ENCODE results near the gene CTNND2. TPM values are rescaled to one million over a fixed set of nuclear protein-coding genes. Genes with fewer than 3 reads are reported as not detected.

CTNND2 gene
- polyA plus RNA-seq, 3 donors from 2014 or later: not detected

GRCh38 chr5:11047625-11048024 lies 856.6 kb downstream of the CTNND2 start:
- H3K36me3 Mint-ChIP-seq: no peaks in the 10 kb centered on the region

GRCh38 chr5:11047030-11047429 lies 857.2 kb downstream of the CTNND2 start:
- Mint-ChIP-seq H3K27ac (no peak overlapping the region), H3K4me1 (no peaks in the 10 kb centered on the region), H3K27me3 (ENCODE audit: low read depth in 3 of 3) (peaks cover 0 to 5% (median 2%) of the 10 kb centered on the region in 3 donors), H3K4me3 (no peak overlapping the region), H3K9me3 (no peaks in the 10 kb centered on the region), H3K36me3 (no peaks in the 10 kb centered on the region)
- no peak for DNase-seq

More at GRCh38 chr5:11047625-11048024, 856.6 kb downstream of the CTNND2 start:
- Mint-ChIP-seq H3K9me3 (no peaks in the 10 kb centered on the region), H3K27me3 (ENCODE audit: low read depth in 3 of 3) (peaks cover 0 to 5% (median 2%) of the 10 kb centered on the region in 3 donors), H3K4me3 (no peak overlapping the region), H3K4me1 (no peaks in the 10 kb centered on the region), H3K27ac (no peak overlapping the region)
- no peak for DNase-seq

- H3K27ac Mint-ChIP-seq: no peak overlapping the region
- H3K4me3 Mint-ChIP-seq: no peak overlapping the region
- H3K36me3 Mint-ChIP-seq: no peaks in the 10 kb centered on the region
- DNase-seq: no peak
- H3K9me3 Mint-ChIP-seq: no peaks in the 10 kb centered on the region
- peaks cover 0 to 5% (median 2%) of the 10 kb centered on the region in 3 donors for H3K27me3 Mint-ChIP-seq (ENCODE audit: low read depth in 3 of 3)
- no peaks in the 10 kb centered on the region for H3K4me1 Mint-ChIP-seq
These were observed 858.1 kb downstream of the CTNND2 start for GRCh38 chr5:11046160-11046559.

- Mint-ChIP-seq H3K9me3 (no peaks in the 10 kb centered on the region), H3K27ac (no peak overlapping the region), H3K36me3 (no peaks in the 10 kb centered on the region), H3K27me3 (ENCODE audit: low read depth in 3 of 3) (peaks cover 0 to 5% (median 2%) of the 10 kb centered on the region in 3 donors), H3K4me3 (no peak overlapping the region), H3K4me1 (no peaks in the 10 kb centered on the region)
- DNase-seq: no peak
These were observed 858.8 kb downstream of the CTNND2 start for GRCh38 chr5:11045411-11045810.

- H3K27me3 Mint-ChIP-seq (ENCODE audit: low read depth in 3 of 3): peaks cover 0 to 5% (median 2%) of the 10 kb centered on the region in 3 donors
- no peak overlapping the region for H3K4me3 Mint-ChIP-seq
- H3K36me3 Mint-ChIP-seq: no peaks in the 10 kb centered on the region
- H3K4me1 Mint-ChIP-seq: no peaks in the 10 kb centered on the region
- no peak overlapping the region for H3K27ac Mint-ChIP-seq
- H3K9me3 Mint-ChIP-seq: no peaks in the 10 kb centered on the region
- DNase-seq: no peak
These were observed 859.7 kb downstream of the CTNND2 start for GRCh38 chr5:11044581-11044980.

GRCh38 chr5:11043881-11044280 lies 860.4 kb downstream of the CTNND2 start:
- H3K4me3 Mint-ChIP-seq: no peak overlapping the region
- H3K36me3 Mint-ChIP-seq: no peaks in the 10 kb centered on the region
- H3K4me1 Mint-ChIP-seq: no peaks in the 10 kb centered on the region
- H3K9me3 Mint-ChIP-seq: no peaks in the 10 kb centered on the region
- DNase-seq: no peak
- H3K27me3 Mint-ChIP-seq (ENCODE audit: low read depth in 3 of 3): peaks cover 0 to 5% (median 2%) of the 10 kb centered on the region in 3 donors
- H3K27ac Mint-ChIP-seq: no peak overlapping the region

- no peak for DNase-seq
- Mint-ChIP-seq H3K27me3 (ENCODE audit: low read depth in 3 of 3) (peaks cover 5 to 6% (median 5%) of the 10 kb centered on the region in 3 donors), H3K9me3 (no peaks in the 10 kb centered on the region), H3K27ac (no peak overlapping the region), H3K4me1 (no peaks in the 10 kb centered on the region), H3K36me3 (no peaks in the 10 kb centered on the region), H3K4me3 (no peak overlapping the region)
These were observed 863.9 kb downstream of the CTNND2 start for GRCh38 chr5:11040345-11040744.

GRCh38 chr5:11038772-11039171 lies 865.5 kb downstream of the CTNND2 start:
- Mint-ChIP-seq H3K27me3 (ENCODE audit: low read depth in 3 of 3) (peaks cover 4 to 7% (median 6%) of the 10 kb centered on the region in 3 donors), H3K27ac (no peak overlapping the region), H3K4me3 (no peak overlapping the region), H3K4me1 (no peaks in the 10 kb centered on the region), H3K9me3 (no peaks in the 10 kb centered on the region), H3K36me3 (no peaks in the 10 kb centered on the region)
- no peak for DNase-seq

- Mint-ChIP-seq H3K27ac (no peak overlapping the region), H3K36me3 (no peaks in the 10 kb centered on the region), H3K4me1 (no peaks in the 10 kb centered on the region), H3K9me3 (no peaks in the 10 kb centered on the region), H3K4me3 (no peak overlapping the region), H3K27me3 (ENCODE audit: low read depth in 3 of 3) (peaks cover 2 to 7% (median 6%) of the 10 kb centered on the region in 3 donors)
- no peak for DNase-seq
These were observed 866.3 kb downstream of the CTNND2 start for GRCh38 chr5:11037941-11038340.

- Mint-ChIP-seq H3K27me3 (ENCODE audit: low read depth in 3 of 3) (peaks cover 2 to 9% (median 6%) of the 10 kb centered on the region in 3 donors), H3K4me1 (no peaks in the 10 kb centered on the region), H3K9me3 (no peaks in the 10 kb centered on the region), H3K27ac (no peak overlapping the region), H3K4me3 (no peak overlapping the region), H3K36me3 (no peaks in the 10 kb centered on the region)
- no peak for DNase-seq
These were observed 867.2 kb downstream of the CTNND2 start for GRCh38 chr5:11037080-11037479.

GRCh38 chr5:11030671-11031070 lies 873.6 kb downstream of the CTNND2 start:
- Mint-ChIP-seq H3K4me3 (no peak overlapping the region), H3K4me1 (no peaks in the 10 kb centered on the region), H3K27me3 (ENCODE audit: low read depth in 3 of 3) (peaks cover 1 to 6% (median 6%) of the 10 kb centered on the region in 3 donors), H3K9me3 (peaks cover 4 to 21% (median 11%) of the 10 kb centered on the region in 6 donors), H3K27ac (no peak overlapping the region), H3K36me3 (peaks cover 0 to 4% (median 0%) of the 10 kb centered on the region in 3 donors)
- DNase-seq: no peak

- H3K27ac Mint-ChIP-seq: no peak overlapping the region
- H3K4me1 Mint-ChIP-seq: no peaks in the 10 kb centered on the region
- H3K27me3 Mint-ChIP-seq (ENCODE audit: low read depth in 3 of 3): peaks cover 3 to 4% (median 3%) of the 10 kb centered on the region in 3 donors
- H3K36me3 Mint-ChIP-seq: peaks cover 0 to 4% (median 0%) of the 10 kb centered on the region in 3 donors
- no peak overlapping the region for H3K4me3 Mint-ChIP-seq
- peaks cover 4 to 21% (median 11%) of the 10 kb centered on the region in 6 donors for H3K9me3 Mint-ChIP-seq
- no peak for DNase-seq
These were observed 876.6 kb downstream of the CTNND2 start for GRCh38 chr5:11027660-11028059.

GRCh38 chr5:11026543-11026942 lies 877.7 kb downstream of the CTNND2 start:
- no peak overlapping the region for H3K4me3 Mint-ChIP-seq
- DNase-seq: no peak
- peaks cover 0 to 4% (median 0%) of the 10 kb centered on the region in 3 donors for H3K36me3 Mint-ChIP-seq
- H3K9me3 Mint-ChIP-seq: peaks cover 4 to 21% (median 11%) of the 10 kb centered on the region in 6 donors
- no peaks in the 10 kb centered on the region for H3K4me1 Mint-ChIP-seq
- H3K27ac Mint-ChIP-seq: no peak overlapping the region
- H3K27me3 Mint-ChIP-seq (ENCODE audit: low read depth in 3 of 3): peaks cover 2 to 3% (median 3%) of the 10 kb centered on the region in 3 donors

- H3K27me3 Mint-ChIP-seq (ENCODE audit: low read depth in 3 of 3): peaks cover 2 to 3% (median 2%) of the 10 kb centered on the region in 3 donors
- no peak overlapping the region for H3K27ac Mint-ChIP-seq
- no peak for DNase-seq
- H3K9me3 Mint-ChIP-seq: no peaks in the 10 kb centered on the region
- no peak overlapping the region for H3K4me3 Mint-ChIP-seq
- H3K36me3 Mint-ChIP-seq: no peaks in the 10 kb centered on the region
- no peaks in the 10 kb centered on the region for H3K4me1 Mint-ChIP-seq
These were observed 880.3 kb downstream of the CTNND2 start for GRCh38 chr5:11023945-11024344.

GRCh38 chr5:11013793-11014192 lies 890.5 kb downstream of the CTNND2 start:
- no peaks in the 10 kb centered on the region for H3K4me1 Mint-ChIP-seq
- no peak for DNase-seq
- H3K4me3 Mint-ChIP-seq: no peak overlapping the region
- peaks cover 0 to 11% (median 2%) of the 10 kb centered on the region in 3 donors for H3K27me3 Mint-ChIP-seq (ENCODE audit: low read depth in 3 of 3)
- H3K36me3 Mint-ChIP-seq: no peaks in the 10 kb centered on the region
- no peak overlapping the region for H3K27ac Mint-ChIP-seq
- H3K9me3 Mint-ChIP-seq: peaks cover 0 to 2% (median 0%) of the 10 kb centered on the region in 6 donors
